Neural progenitor cell (in vitro differentiated cells): Measurements from ENCODE around the gene CNTNAP2. TPM values are rescaled to one million over a fixed set of nuclear protein-coding genes. Genes with fewer than 3 reads are reported as not detected.

Source experiments
- DNase-seq: peaks from one replicate; pipeline ENCODE4 v3.0.0-alpha.2; 2016; ENCODE audit warnings: low spot score
- H2AFZ ChIP-seq: fragments of 200-600 bp; sonication (generic); replicated peaks from 2 replicates; pipeline ENCODE4 v1.6.1; 2016; ENCODE audit warnings: antibody characterized with exemption
- H3F3A ChIP-seq: fragments of 200-600 bp; sonication (generic); 2 replicates; pipeline ENCODE4 v1.6.1; 2016; ENCODE audit warnings: antibody characterized with exemption, low read depth
- H3K27ac ChIP-seq: fragments of 200-600 bp; sonication (generic); 2 replicates; pipeline ENCODE4 v1.5.1; 2016; ENCODE audit warnings: mild to moderate bottlenecking
- H3K27me3 ChIP-seq: fragments of 200-600 bp; sonication (generic); 2 replicates; pipeline ENCODE4 v1.6.1; 2016; ENCODE audit warnings: mild to moderate bottlenecking, moderate library complexity
- H3K36me3 ChIP-seq: fragments of 200-600 bp; sonication (generic); 2 replicates; pipeline ENCODE4 v1.5.1; 2016
- H3K4me1 ChIP-seq: fragments of 200-600 bp; sonication (generic); 2 replicates; pipeline ENCODE4 v1.6.1; 2016; ENCODE audit warnings: mixed run types
- H3K4me2 ChIP-seq: fragments of 200-600 bp; sonication (generic); 2 replicates; pipeline ENCODE4 v1.6.1; 2016
- H3K4me3 ChIP-seq: fragments of 200-600 bp; sonication (generic); 2 replicates; pipeline ENCODE4 v1.5.1; 2016
- H3K79me2 ChIP-seq: fragments of 200-600 bp; sonication (generic); 2 replicates; pipeline ENCODE4 v1.6.1; 2016; ENCODE audit warnings: low read depth
- H3K9ac ChIP-seq: fragments of 200-600 bp; sonication (generic); 2 replicates; pipeline ENCODE4 v1.6.1; 2016
- H3K9me3 ChIP-seq: fragments of 200-600 bp; sonication (generic); 2 replicates; pipeline ENCODE4 v1.5.1; 2016; ENCODE audit warnings: low read depth
- H4K20me1 ChIP-seq: fragments of 200-600 bp; sonication (generic); 2 replicates; pipeline ENCODE4 v1.6.1; 2016; ENCODE audit warnings: low read depth
- H3K27ac Mint-ChIP-seq: 3 replicates; pipeline ENCODE4 v1.8.0; 2021; ENCODE audit warnings: mixed read lengths
- H3K27me3 Mint-ChIP-seq: 2 replicates; pipeline ENCODE4 v1.8.0; 2022; ENCODE audit warnings: low read depth, mild to moderate bottlenecking, inconsistent platforms, moderate library complexity, mixed read lengths; ENCODE audit not compliant: insufficient read depth
- H3K36me3 Mint-ChIP-seq: 3 replicates; pipeline ENCODE4 v1.8.0; 2021; ENCODE audit warnings: mixed read lengths
- H3K4me1 Mint-ChIP-seq: 3 replicates; pipeline ENCODE4 v1.8.0; 2021; ENCODE audit warnings: mixed read lengths
- H3K4me3 Mint-ChIP-seq: 3 replicates; pipeline ENCODE4 v1.8.0; 2021; ENCODE audit warnings: mild to moderate bottlenecking, moderate library complexity, mixed read lengths
- H3K9me3 Mint-ChIP-seq: 3 replicates; pipeline ENCODE4 v1.8.0; 2020; ENCODE audit warnings: mixed read lengths
- CTCF ChIP-seq: fragments of 200-600 bp; sonication (generic); IDR thresholded peaks from 2 replicates; pipeline ENCODE4 v1.5.1; 2017; ENCODE audit warnings: antibody characterized with exemption, mild to moderate bottlenecking
- EZH2 ChIP-seq: fragments of 200-600 bp; sonication (generic); IDR thresholded peaks from 2 replicates; pipeline ENCODE4 v1.6.1; 2017; ENCODE audit warnings: antibody characterized with exemption, mild to moderate bottlenecking, moderate library complexity
- EZH2phosphoT487 ChIP-seq: fragments of 200-600 bp; sonication (generic); IDR thresholded peaks from 2 replicates; pipeline ENCODE4 v1.6.1; 2017; ENCODE audit warnings: antibody characterized with exemption
- total RNA-seq: library from RNA; depleted of rRNA; stranded (reverse); fragments of >200 nt; gene quantifications from 2 replicates; pipeline ENCODE4 v1.2.3, GENCODE V29; 2015; ENCODE audit warnings: low replicate concordance

Gene CNTNAP2
- total RNA-seq, 1 donor from 2014 or later, result 126 TPM

DNA sequence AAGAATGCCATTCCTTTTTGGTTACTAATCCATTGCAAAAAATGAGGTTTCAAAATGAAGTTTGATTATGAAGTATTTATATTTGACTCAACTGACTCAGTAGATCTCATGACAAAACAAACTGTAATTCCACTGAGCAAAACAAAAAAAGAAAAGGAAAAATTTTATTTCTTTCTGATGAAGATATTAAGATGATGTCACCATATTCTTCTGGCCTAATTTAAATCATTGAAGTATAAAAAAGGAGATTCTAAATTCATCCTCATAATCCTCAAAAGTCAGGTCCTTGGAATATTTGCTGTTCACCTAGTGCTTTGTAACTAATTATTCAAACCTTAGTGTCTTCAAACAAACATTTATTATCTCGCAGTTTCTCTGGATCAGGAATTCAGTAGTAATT, 1183.7 kb downstream of the CNTNAP2 start:
- Histone ChIP-seq H3K9ac (no peak overlapping the region), H3F3A (no peaks in the 10 kb centered on the region), H3K27ac (no peak overlapping the region), H2AFZ (no peak overlapping the region), H3K79me2 (no peaks in the 10 kb centered on the region), H3K9me3 (no peaks in the 10 kb centered on the region), H3K4me2 (no peak overlapping the region), H4K20me1 (no peaks in the 10 kb centered on the region), H3K4me1 (peaks cover 4% of the 10 kb centered on the region), H3K36me3 (no peaks in the 10 kb centered on the region), H3K4me3 (no peak overlapping the region), H3K27me3 (no peaks in the 10 kb centered on the region)
- H3K27ac Mint-ChIP-seq, result no peak overlapping the region
- peaks cover 2% of the 10 kb centered on the region for H3K27me3 Mint-ChIP-seq
- H3K4me3 Mint-ChIP-seq, result no peak overlapping the region
- peaks cover 3% of the 10 kb centered on the region for H3K4me1 Mint-ChIP-seq
- H3K9me3 Mint-ChIP-seq, result no peaks in the 10 kb centered on the region
- TF ChIP-seq CTCF, result no peak
- TF ChIP-seq EZH2phosphoT487, result no peak
- DNase-seq, result no peak
- H3K36me3 Mint-ChIP-seq, result no peaks in the 10 kb centered on the region

- Mint-ChIP-seq H3K27me3 (peaks cover 2% of the 10 kb centered on the region), H3K4me3 (no peak overlapping the region), H3K27ac (no peak overlapping the region), H3K4me1 (peaks cover 3% of the 10 kb centered on the region), H3K9me3 (peaks cover 6% of the 10 kb centered on the region), H3K36me3 (no peaks in the 10 kb centered on the region)
- H3K36me3 ChIP-seq, result no peaks in the 10 kb centered on the region
- H3K4me2 ChIP-seq, result no peak overlapping the region
- H2AFZ ChIP-seq, result no peak overlapping the region
- peaks cover 4% of the 10 kb centered on the region for H3K4me1 ChIP-seq
- H3K27ac ChIP-seq, result no peak overlapping the region
- TF ChIP-seq EZH2 (no peak), CTCF (no peak), EZH2phosphoT487 (no peak)
- no peak for DNase-seq
- no peak overlapping the region for H3K4me3 ChIP-seq
- H3K9ac ChIP-seq, result no peak overlapping the region
- no peaks in the 10 kb centered on the region for H3K27me3 ChIP-seq
- H4K20me1 ChIP-seq, result no peaks in the 10 kb centered on the region
- no peaks in the 10 kb centered on the region for H3F3A ChIP-seq
- H3K79me2 ChIP-seq, result no peaks in the 10 kb centered on the region
- H3K9me3 ChIP-seq, result no peaks in the 10 kb centered on the region
Observed at GRCh38 chr7:147304376-147304775, 1187.8 kb downstream of the CNTNAP2 start.

- no peaks in the 10 kb centered on the region for H3K36me3 ChIP-seq
- H3K4me3 Mint-ChIP-seq, result no peak overlapping the region
- peaks cover 4% of the 10 kb centered on the region for H3K4me1 ChIP-seq
- no peaks in the 10 kb centered on the region for H4K20me1 ChIP-seq
- no peaks in the 10 kb centered on the region for H3K27me3 Mint-ChIP-seq
- no peaks in the 10 kb centered on the region for H3K27me3 ChIP-seq
- H3K4me1 Mint-ChIP-seq, result peaks cover 3% of the 10 kb centered on the region
- no peak overlapping the region for H3K9ac ChIP-seq
- no peak overlapping the region for H3K27ac ChIP-seq
- no peak overlapping the region for H3K4me3 ChIP-seq
- no peaks in the 10 kb centered on the region for H3F3A ChIP-seq
- H3K9me3 Mint-ChIP-seq, result peaks cover 6% of the 10 kb centered on the region
- DNase-seq, result no peak
- H3K79me2 ChIP-seq, result no peaks in the 10 kb centered on the region
- H3K9me3 ChIP-seq, result no peaks in the 10 kb centered on the region
- H3K36me3 Mint-ChIP-seq, result no peaks in the 10 kb centered on the region
- TF ChIP-seq CTCF (no peak), EZH2phosphoT487 (no peak), EZH2 (no peak)
- H3K27ac Mint-ChIP-seq, result no peak overlapping the region
- no peak overlapping the region for H3K4me2 ChIP-seq
- no peak overlapping the region for H2AFZ ChIP-seq
Observed at GRCh38 chr7:147305827-147306226, 1189.2 kb downstream of the CNTNAP2 start.

DNA sequence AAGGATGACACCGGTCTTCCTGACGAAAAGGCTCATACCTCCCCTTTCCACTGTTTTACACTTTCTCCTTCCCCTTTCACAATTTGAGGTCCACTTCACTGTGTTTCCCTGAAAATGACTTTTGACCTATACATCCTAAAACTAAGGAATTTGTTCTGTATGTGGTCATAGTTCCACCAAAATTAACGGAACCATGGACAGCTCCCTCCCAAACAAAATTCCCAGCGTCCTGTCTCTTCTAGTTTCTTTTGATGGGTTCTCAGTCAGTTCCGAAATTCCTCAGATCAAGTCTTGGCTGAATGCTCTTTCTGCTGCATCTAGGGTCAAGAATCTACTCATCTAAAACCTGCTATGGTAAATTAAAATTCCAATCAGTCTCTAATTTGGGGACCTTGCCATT, 1191.9 kb downstream of the CNTNAP2 start:
- no peaks in the 10 kb centered on the region for H3K79me2 ChIP-seq
- Mint-ChIP-seq H3K9me3 (peaks cover 6% of the 10 kb centered on the region), H3K27ac (no peak overlapping the region), H3K4me3 (no peak overlapping the region), H3K4me1 (peaks cover 7% of the 10 kb centered on the region), H3K27me3 (no peaks in the 10 kb centered on the region), H3K36me3 (no peaks in the 10 kb centered on the region)
- TF ChIP-seq EZH2, result no peak
- TF ChIP-seq EZH2phosphoT487, result no peak
- TF ChIP-seq CTCF, result no peak
- H4K20me1 ChIP-seq, result no peaks in the 10 kb centered on the region
- no peak overlapping the region for H3K27ac ChIP-seq
- no peak overlapping the region for H3K9ac ChIP-seq
- no peak overlapping the region for H3K4me3 ChIP-seq
- H3K27me3 ChIP-seq, result no peaks in the 10 kb centered on the region
- no peak overlapping the region for H2AFZ ChIP-seq
- H3K4me2 ChIP-seq, result no peak overlapping the region
- no peaks in the 10 kb centered on the region for H3K9me3 ChIP-seq
- no peaks in the 10 kb centered on the region for H3F3A ChIP-seq
- H3K36me3 ChIP-seq, result no peaks in the 10 kb centered on the region
- peaks cover 3% of the 10 kb centered on the region for H3K4me1 ChIP-seq
- DNase-seq, result peak; percentile 11
